B cell (primary cell): Measurements from ENCODE around the gene STN1. TPM values are rescaled to one million over a fixed set of nuclear protein-coding genes. Genes with fewer than 3 reads are reported as not detected.

ENCODE experiments used
- ATAC-seq: fragments of 200-7000 bp; cut with Tn5 transposase; one replicate; pipeline ENCODE4 v1.10.0; 2021; ENCODE audit warnings: low read depth, mild to moderate bottlenecking, moderate number of reproducible peaks, moderate library complexity
- CTCF ChIA-PET: fragments of 350-600 bp; sonication (Branson Sonifier 250); formaldehyde crosslinking; loops from one replicate; lab custom pipeline; 2021; ENCODE audit warnings: antibody characterized with exemption, inconsistent platforms; lab: Charles Lee
- POLR2A ChIA-PET: fragments of 350-600 bp; sonication (Branson Sonifier 250); formaldehyde crosslinking; loops from one replicate; lab custom pipeline; 2021; ENCODE audit warnings: antibody characterized with exemption; lab: Charles Lee
- DNase-seq: peaks from one replicate; pipeline ENCODE4 v3.0.0; 2013
- H2AFZ ChIP-seq: 2 replicates; pipeline ENCODE4 v1.6.1; 2012; ENCODE audit warnings: mild to moderate bottlenecking, low read depth, low read length; ENCODE audit not compliant: insufficient read depth, poor library complexity, severe bottlenecking
- H3K27ac ChIP-seq, 2 donors: 1 replicate in 1 of 2; 2 replicates in 1 of 2; pipeline ENCODE4 v1.5.1; 2012 to 2013; ENCODE audit warnings: low read length in 2 of 2, mild to moderate bottlenecking in 2 of 2, moderate library complexity in 1 of 2
- H3K27me3 ChIP-seq, 4 experiments: fragments of 200-600 bp in 1 of 4; sonication (generic) in 1 of 4; replicated peaks in 1 of 4; 1 replicate in 2 of 4; 2 replicates in 2 of 4; pipeline versions ENCODE4 v1.6.1 to v1.7.0; 2013 to 2016; ENCODE audit warnings: low read length in 3 of 4, mild to moderate bottlenecking in 2 of 4, mixed read lengths in 1 of 4, moderate library complexity in 1 of 4; ENCODE audit not compliant: insufficient read depth in 4 of 4, control insufficient read depth in 3 of 4; ENCODE audit errors: control extremely low read depth in 1 of 4
- H3K36me3 ChIP-seq, 2 experiments: replicated peaks in 1 of 2; 1 replicate in 1 of 2; 2 replicates in 1 of 2; pipeline versions ENCODE4 v1.6.1 to v1.7.1; 2013; ENCODE audit warnings: low read length in 1 of 2; ENCODE audit not compliant: insufficient read depth in 2 of 2, control insufficient read depth in 1 of 2; ENCODE audit errors: control extremely low read depth in 1 of 2, extremely low read depth in 1 of 2
- H3K4me1 ChIP-seq, 2 donors: fragments of 200-600 bp in 1 of 2; sonication (generic) in 1 of 2; 1 replicate in 1 of 2; 2 replicates in 1 of 2; pipeline versions ENCODE4 v1.5.1 to v1.6.1; 2013 to 2017; ENCODE audit warnings: low read length in 2 of 2; ENCODE audit not compliant: control insufficient read depth in 2 of 2, insufficient read depth in 2 of 2
- H3K4me2 ChIP-seq: replicated peaks from 2 replicates; pipeline ENCODE3; 2012; ENCODE audit warnings: mild to moderate bottlenecking, low read depth, low read length; ENCODE audit not compliant: poor library complexity, severe bottlenecking
- H3K4me3 ChIP-seq, 5 experiments: fragments of 200-600 bp in 1 of 5; sonication (generic) in 1 of 5; 1 replicate in 3 of 5; 2 replicates in 2 of 5; pipeline versions ENCODE4 v1.5.1 to v1.7.0; 2011 to 2016; ENCODE audit warnings: low read length in 4 of 5, mild to moderate bottlenecking in 4 of 5, low read depth in 2 of 5, control low read depth in 1 of 5, moderate library complexity in 1 of 5; ENCODE audit not compliant: insufficient read depth in 1 of 5; ENCODE audit errors: control extremely low read depth in 1 of 5, extremely low read depth in 1 of 5
- H3K79me2 ChIP-seq: fragments of 200-600 bp; sonication (generic); one replicate; pipeline ENCODE4 v1.6.0; 2016; ENCODE audit warnings: low read length; ENCODE audit not compliant: control insufficient read depth, insufficient read depth
- H3K9ac ChIP-seq: fragments of 200-600 bp; sonication (generic); 2 replicates; pipeline ENCODE4 v1.6.1; 2017; ENCODE audit warnings: mild to moderate bottlenecking, low read length, moderate library complexity
- H3K9me3 ChIP-seq, 3 donors: one replicate each; pipeline versions ENCODE4 v1.6.1 to v1.7.1; 2013; ENCODE audit warnings: low read length in 2 of 3; ENCODE audit not compliant: control insufficient read depth in 2 of 3, insufficient read depth in 1 of 3; ENCODE audit errors: control extremely low read depth in 1 of 3
- H4K20me1 ChIP-seq: 2 replicates; pipeline ENCODE4 v1.6.0; 2012; ENCODE audit warnings: mild to moderate bottlenecking, low read length; ENCODE audit not compliant: insufficient read depth, control insufficient read depth, poor library complexity, severe bottlenecking
- H3K27ac Mint-ChIP-seq: one replicate; pipeline ENCODE4 v1.8.0; 2021; ENCODE audit warnings: mixed read lengths
- H3K27me3 Mint-ChIP-seq: one replicate; pipeline ENCODE4 v1.8.0; 2021; ENCODE audit warnings: mixed read lengths
- H3K4me1 Mint-ChIP-seq: one replicate; pipeline ENCODE4 v1.8.0; 2021; ENCODE audit warnings: mixed read lengths
- H3K4me3 Mint-ChIP-seq: one replicate; pipeline ENCODE4 v1.8.0; 2021; ENCODE audit warnings: mixed read lengths
- H3K9me3 Mint-ChIP-seq: one replicate; pipeline ENCODE4 v1.8.0; 2022; ENCODE audit warnings: mixed read lengths; ENCODE audit not compliant: insufficient read depth
- EZH2 ChIP-seq: IDR thresholded peaks from 2 replicates; pipeline ENCODE4 v1.6.1; 2012; ENCODE audit warnings: borderline replicate concordance, low read depth, mild to moderate bottlenecking, moderate library complexity, low read length; ENCODE audit not compliant: insufficient read depth, poor library complexity, severe bottlenecking
- WGBS: methylation state at CpG from one replicate; pipeline ENCODE4 v1.1.5; 2013; ENCODE audit warnings: missing lambda C conversion rate; ENCODE audit not compliant: insufficient coverage; 5-methylcytosine and 5-hydroxymethylcytosine counted together
- intact Hi-C: fragments of 100-400 bp; cut with micrococcal nuclease; formaldehyde crosslinking; loops from one replicate; pipeline ENCODE4 v1.10.0; 2022
- polyA minus RNA-seq: library from RNA; depleted of rRNA, polyadenylated mRNA; stranded (reverse); fragments of >200 nt; gene quantifications from 2 replicates; pipeline ENCODE4 v1.2.3, GENCODE V29; 2012
- polyA plus RNA-seq: library from polyadenylated mRNA; depleted of rRNA; stranded (reverse); fragments of >200 nt; gene quantifications from 2 replicates; pipeline ENCODE4 v1.2.3, GENCODE V29; 2012
- total RNA-seq, 2 donors: library from RNA; stranded (reverse); fragments of 120-200 nt in 1 of 2; gene quantifications; 1 replicate in 1 of 2; 2 replicates in 1 of 2; pipeline versions ENCODE4 v1.2.3 to v1.2.4, GENCODE V29; 2013 to 2022
- TF ChIP-seq, protein P1 (sequence below): fragments of 200-600 bp; IDR thresholded peaks from one replicate; pipeline ENCODE4 v1.8.0; 2022; ENCODE audit warnings: antibody characterized with exemption, mild to moderate bottlenecking

STN1 gene
- 16.3 and 16.8 TPM in 2 replicates for total RNA-seq
- 22.4 TPM for total RNA-seq (2013)
- polyA plus RNA-seq = 18.4 and 24.5 TPM in 2 replicates
- 17.9 and 19.8 TPM in 2 replicates for polyA minus RNA-seq

- peak; percentile 93 for ATAC-seq
- Mint-ChIP-seq H3K27me3 (no peaks in the 10 kb centered on the region), H3K4me3 (peak within 1 kb of the TSS; percentile 99), H3K9me3 (peaks cover 2% of the 10 kb centered on the region), H3K4me1 (peaks cover 33% of the 10 kb centered on the region), H3K27ac (peak within 1 kb of the TSS; percentile 96)
- H3K4me1 ChIP-seq = peaks cover 27 to 38% of the 10 kb centered on the region in 2 donors
- H3K4me3 ChIP-seq = peak within 1 kb of the TSS; percentile 67 to 95 (median 94)
- intact Hi-C loops = loop anchor here (1.0 to 5.0 kb wide), 6 partner anchors 10 to 419 kb away; partner anchors contain the start of genes CFAP43, ITPRIP and SLK
- H3K27me3 ChIP-seq = no peaks in the 10 kb centered on the region
- H3K4me2 ChIP-seq = peak within 1 kb of the TSS; percentile 92
- WGBS = under 1% methylated on average over 44 of the region's 53 CpGs
- ChIA-PET CTCF (interaction anchor here (1.0 to 1.3 kb wide), 2 partner anchors 10 to 205 kb away, joined by 3 read pairs; no protein-coding TSS in a partner anchor), POLR2A (interaction anchor here (1.4 kb wide), 1 partner anchor 11 kb away, joined by 3 read pairs; no protein-coding TSS in a partner anchor)
- TF ChIP-seq, protein P1, sequence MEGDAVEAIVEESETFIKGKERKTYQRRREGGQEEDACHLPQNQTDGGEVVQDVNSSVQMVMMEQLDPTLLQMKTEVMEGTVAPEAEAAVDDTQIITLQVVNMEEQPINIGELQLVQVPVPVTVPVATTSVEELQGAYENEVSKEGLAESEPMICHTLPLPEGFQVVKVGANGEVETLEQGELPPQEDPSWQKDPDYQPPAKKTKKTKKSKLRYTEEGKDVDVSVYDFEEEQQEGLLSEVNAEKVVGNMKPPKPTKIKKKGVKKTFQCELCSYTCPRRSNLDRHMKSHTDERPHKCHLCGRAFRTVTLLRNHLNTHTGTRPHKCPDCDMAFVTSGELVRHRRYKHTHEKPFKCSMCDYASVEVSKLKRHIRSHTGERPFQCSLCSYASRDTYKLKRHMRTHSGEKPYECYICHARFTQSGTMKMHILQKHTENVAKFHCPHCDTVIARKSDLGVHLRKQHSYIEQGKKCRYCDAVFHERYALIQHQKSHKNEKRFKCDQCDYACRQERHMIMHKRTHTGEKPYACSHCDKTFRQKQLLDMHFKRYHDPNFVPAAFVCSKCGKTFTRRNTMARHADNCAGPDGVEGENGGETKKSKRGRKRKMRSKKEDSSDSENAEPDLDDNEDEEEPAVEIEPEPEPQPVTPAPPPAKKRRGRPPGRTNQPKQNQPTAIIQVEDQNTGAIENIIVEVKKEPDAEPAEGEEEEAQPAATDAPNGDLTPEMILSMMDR = no peak
- TF ChIP-seq EZH2 = no peak
- DNase-seq = peak; percentile 96
- peak within 1 kb of the TSS; percentile 90 for H2AFZ ChIP-seq
- H3K27ac ChIP-seq = peak within 1 kb of the TSS; percentile 78 to 85
- H4K20me1 ChIP-seq = no peaks in the 10 kb centered on the region
- H3K79me2 ChIP-seq = peaks cover 19% of the 10 kb centered on the region
- H3K36me3 ChIP-seq = no peaks in the 10 kb centered on the region
- peaks cover 0 to 10% (median 7%) of the 10 kb centered on the region in 3 donors for H3K9me3 ChIP-seq
- H3K9ac ChIP-seq = peak within 1 kb of the TSS; percentile 93
Measured at GRCh38 chr10:103918053-103918846, at the start of gene STN1. TSS of gene STN1 (minus strand) at chr10:103918184. CDS start at chr10:103917594, 590 bp downstream.
